ENCODE results near the gene FAM168B.

The FAM168B gene

DNA sequence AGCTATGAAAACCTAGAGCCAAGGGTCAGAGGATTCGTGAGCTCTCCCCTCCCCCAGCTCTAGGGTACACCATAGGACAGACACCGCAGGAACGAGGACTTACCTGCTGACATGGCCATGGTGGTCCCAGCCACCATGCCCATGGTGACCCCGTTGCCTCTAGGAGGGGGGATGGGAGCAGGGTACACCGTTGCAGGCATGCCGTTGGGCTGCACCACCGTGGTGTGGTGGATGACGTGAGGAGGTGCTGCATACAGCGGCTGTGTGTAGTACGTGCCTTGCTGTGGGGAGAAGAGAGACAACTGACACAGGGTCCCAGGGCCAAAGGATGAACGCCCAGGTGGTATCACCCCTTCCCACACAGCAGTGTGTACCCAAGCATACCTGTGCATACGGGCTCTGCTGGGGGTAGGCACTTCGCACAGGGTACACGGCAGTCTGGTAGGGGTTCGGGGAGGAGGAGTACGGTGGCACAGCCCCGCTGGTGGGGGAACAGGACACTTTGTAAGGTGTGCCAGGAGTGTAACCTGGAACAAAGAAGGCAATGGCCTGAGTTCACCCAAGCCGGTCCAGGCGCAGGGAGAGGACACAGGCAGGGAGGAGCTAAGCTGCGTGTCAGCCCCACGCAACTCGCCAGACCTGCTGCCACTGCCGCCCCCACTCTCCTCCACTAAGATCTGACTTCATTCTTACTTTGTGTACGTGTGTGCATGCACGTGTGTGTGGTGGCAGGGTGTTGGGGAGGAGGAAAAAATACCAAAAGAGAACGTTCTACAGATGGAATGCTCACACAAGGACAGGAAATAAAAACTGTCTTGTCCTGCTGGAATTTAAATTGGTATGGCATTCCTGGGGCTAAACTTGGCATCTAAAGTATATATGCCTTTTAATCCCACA is 37.8 kb downstream of the FAM168B start:
- peak; percentile 91 for DNase-seq

DNA sequence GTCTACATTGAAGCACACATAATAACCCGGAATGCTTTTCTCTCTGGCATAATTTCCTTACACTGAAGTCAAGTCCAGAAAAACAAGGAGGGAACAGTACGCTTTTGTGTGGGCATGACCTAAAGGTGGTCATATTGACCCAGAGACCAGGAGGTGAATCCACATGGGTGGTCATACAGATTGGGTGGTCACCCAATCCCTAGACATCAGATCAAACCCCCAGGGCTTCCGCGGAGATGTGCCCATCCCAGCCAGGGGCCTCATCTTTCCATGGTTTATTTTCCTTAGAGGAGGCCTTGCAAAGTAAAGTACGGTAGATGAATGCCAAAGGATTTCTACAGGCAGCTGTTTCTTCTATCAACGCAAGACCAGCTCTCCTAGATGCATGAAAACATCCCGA is 38.8 kb downstream of the FAM168B start:
- no peak for DNase-seq

DNA sequence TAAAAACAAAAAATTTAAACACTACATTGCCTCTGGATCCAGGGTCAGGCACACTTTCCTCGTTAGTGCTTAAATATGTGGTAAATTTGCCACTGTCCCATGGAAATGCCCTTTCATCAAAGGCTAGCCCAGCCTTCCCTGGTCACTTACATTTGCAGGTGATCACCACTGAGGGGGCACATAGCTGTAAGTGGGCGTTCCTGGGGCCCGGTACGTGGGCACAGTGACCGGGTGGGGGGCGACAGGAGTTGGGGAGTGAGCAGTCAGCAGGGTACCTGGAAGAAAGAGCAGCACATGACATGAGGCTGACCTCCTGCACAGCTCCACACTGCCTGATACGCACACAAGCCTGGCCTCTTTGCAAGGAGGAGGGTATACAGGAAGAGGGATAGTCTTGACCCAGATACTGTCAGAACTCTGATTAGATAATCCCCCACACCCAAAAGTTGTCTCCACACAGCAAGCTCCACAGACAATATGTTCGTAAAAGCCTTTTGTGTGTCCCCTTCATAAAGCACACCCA is 40.5 kb downstream of the FAM168B start:
- no peak for DNase-seq

DNA sequence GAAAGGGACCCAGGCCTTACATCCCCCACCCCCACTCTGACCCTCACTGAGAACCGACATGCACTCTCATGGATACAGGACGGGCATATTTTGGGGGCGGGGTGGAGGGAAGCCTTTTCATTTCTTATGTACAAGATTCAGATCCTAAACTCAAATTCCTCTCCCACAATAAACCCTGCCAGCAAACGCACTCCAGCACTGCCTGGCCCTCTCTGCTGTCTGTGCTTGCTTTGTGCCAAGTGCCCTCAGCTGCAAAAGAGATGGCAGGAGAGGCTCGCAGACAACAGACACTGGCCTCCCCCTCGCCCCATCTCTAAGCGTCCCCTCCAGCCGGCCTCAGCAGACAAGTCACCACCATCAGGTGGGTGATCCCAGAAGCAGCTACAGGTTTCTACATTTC is 42.4 kb downstream of the FAM168B start:
- no peak for DNase-seq

DNA sequence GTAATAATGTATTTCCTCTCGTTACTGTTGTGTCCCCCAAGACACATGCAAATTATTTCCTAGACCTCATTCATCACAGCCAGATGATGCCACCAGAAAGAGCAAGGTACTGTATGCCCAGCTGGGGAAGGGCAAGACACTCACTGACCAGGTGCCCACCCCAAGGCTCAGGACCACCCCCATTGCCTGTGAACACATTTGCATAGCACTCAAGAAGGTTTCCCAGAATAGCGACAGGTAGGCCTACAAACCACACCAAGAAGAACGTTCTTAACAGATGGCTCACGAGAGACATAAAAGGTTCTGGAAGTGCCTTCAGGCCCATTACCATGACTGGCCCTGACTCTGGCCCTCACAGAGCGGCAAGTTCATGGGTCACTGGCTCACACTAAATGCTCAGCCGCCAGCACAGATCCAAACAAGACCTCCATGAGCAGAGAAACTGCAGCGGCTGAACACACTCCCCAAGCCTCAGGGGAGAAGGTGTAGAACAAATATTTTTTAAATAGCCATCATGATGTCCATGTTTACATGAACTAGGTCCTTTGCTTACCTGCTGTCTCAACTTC is 44.0 kb downstream of the FAM168B start:
- no peak for DNase-seq

DNA sequence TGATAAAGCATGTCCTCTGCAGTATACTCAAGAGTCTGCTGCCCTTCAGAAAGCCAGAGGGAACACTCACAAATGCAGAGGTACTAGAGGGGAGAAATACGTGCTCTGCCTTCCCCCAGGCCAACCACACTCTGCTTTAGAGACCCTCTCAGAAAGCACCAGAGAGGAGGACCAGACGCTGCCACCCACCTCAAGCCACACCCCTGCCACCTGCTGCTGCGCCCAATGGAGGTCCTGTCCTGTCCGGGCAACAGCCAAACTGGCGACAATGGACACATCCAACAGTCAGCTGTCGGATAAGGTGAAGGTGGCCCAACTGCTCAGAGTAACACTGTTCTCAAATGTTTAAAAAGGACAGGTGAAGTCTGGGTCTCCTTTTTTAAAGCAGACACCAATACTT is 44.6 kb downstream of the FAM168B start:
- DNase-seq, result no peak

DNA sequence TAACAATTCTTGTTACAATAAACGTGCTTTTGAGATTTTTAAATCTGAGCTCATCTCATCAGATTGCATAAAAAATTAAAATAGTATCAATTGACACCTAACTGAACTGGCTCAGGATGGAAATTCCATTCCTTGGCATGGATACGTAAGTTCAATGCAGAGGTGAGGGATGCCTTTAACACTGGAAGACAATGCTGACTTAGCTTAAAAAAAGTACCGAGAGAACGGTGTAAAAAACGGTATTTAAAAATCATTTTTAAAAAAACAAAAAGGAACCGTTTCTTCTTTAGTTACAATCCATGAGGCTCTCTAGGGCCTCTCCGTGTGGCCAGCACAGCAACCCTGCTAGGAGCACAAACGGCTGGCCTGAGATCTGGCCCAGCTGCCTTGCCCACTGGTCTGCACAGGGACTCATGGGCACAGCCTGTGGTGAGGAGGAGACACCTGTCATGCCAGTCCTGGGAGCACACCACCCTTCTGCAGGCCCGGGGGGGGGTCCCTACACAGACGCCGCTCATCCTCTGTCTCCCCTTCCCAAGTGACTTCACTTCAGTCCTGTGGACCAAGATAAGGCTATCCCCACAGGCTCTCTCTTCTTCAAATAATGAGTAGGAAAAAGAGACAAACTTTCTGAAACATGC is 45.2 kb downstream of the FAM168B start:
- no peak for DNase-seq

DNA sequence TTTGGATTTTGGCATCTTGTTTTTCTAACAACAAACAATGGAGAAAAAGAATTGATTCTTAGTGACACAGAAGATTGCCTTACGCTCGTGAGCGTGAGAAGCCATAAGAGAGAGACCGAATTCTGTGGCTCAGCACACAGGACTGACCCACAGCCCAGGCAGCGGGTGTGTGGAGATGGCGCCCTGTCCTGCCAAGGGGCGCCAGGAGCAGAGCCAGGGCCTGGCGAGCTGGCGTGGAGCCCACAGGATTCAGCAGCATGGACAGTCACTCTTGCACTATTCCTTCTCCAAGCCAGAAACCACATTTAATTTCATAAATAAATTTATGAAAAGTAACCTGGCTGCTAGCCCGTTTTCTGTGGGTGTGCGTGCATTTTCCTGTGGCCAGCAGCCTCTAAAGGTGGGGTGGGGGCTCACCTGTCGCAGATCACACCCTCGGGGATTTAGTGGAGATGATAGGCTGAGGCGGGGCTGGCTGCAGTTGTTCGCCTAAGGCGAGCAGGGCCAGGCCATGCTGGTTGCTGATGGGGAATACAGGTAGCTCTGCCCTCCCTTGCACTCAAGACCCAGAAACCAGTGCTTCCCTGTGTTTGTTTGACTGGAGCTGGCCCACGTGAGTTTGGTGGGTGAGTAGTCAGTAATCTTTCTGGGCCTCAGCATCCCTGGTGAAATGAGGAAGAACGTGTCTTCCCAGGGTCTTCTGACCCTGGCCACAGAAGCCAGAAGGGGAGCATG is 46.2 kb downstream of the FAM168B start:
- DNase-seq, result no peak

DNA sequence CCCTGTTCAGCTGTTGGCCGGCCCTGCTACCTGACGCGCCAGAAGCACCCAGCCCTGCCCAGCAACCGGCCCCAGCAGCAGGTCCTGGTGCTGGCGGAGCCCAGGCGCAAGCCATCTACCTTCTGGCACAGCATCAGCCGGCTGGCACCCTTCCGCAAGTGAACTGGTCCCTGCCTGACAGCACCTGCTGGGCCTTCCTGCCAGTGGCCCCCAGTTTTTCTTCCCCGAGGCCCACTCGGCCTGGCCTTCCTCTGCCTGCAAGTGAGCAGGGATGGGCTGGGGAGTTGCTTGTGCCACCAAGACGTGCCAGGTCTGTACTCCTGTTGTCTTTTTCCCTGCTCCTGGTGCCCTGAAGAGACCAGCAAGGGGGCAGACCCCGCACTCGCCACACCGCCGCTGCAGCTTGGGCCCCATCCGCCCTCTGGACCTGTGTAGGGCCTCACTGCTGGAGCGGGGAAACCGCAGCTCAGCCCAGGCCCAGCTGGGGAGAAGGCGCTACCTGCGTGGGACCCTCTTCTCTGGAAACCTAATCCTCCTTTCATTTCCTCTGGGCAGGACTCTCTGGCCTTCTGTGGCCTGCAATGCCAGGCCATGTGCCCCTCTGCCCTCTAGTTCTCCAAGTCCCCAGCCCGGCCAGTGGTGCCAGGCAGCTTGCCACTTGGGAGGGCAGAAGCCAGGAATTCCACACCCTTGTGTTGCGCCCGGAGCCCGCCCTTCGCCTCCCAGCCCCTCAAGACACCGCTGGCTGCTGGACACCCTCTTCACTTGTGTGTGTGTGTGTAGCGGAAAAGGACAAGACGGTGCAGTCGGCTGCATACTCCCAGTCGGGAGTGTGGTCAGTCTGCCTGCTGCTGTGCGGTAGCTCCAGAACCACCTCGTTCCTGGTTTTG is 47.0 kb downstream of the FAM168B start:
- DNase-seq, result no peak

DNA sequence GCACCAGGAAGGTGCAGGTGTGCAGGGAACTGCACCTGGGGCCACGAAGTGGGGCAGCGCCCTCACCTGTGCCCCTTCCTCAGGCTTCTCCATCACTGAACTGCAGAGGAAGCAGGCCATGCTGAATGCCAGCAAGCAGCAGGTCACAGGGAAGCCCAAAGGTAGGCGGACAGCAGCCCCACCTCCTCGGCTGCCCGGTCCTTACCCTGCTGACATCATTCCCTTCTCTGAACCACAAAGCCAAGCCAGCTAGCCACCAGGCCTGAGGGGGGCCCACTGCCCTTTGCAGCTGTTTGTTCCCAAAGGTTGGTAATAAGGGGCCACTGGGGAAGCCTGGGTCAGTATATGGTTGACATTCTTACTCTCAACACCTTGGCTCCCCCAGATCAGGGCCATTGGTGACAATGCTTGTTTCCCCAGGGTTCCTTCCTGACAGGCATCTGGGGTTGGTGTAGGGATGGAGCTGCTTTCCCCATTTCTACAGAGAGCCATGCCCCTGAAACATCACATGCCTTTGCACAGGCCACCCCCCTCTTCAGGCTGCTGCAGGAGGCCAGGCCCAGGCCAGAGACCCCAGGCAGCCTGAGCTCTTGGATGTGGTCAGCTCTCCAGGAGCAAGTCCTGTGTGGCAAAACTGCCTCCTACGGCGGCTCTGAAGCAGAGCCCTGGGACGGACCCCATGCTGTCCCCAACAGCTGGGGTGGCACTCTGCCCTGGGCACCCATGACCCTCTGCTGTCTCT is 47.8 kb downstream of the FAM168B start:
- DNase-seq, result no peak

DNA sequence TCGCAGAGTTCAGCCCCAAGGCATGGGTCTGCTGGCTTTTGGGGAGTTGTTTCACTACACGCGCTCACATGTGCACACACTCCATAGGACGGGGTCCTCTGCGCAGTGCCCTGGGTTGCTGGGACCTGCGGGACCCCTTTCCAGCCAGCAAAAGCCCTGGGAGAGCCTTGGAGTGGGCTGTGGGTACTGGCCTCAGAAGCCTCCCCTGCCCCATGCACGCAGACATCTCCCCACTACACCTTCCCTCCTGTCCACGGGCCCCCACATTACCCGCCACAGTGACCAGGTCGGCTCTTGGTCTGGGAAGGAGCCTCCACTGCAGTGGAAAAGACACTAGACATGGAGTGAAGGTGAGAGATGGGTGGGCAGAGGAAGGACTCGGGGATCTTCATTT is 48.5 kb downstream of the FAM168B start:
- no peak for DNase-seq

DNA sequence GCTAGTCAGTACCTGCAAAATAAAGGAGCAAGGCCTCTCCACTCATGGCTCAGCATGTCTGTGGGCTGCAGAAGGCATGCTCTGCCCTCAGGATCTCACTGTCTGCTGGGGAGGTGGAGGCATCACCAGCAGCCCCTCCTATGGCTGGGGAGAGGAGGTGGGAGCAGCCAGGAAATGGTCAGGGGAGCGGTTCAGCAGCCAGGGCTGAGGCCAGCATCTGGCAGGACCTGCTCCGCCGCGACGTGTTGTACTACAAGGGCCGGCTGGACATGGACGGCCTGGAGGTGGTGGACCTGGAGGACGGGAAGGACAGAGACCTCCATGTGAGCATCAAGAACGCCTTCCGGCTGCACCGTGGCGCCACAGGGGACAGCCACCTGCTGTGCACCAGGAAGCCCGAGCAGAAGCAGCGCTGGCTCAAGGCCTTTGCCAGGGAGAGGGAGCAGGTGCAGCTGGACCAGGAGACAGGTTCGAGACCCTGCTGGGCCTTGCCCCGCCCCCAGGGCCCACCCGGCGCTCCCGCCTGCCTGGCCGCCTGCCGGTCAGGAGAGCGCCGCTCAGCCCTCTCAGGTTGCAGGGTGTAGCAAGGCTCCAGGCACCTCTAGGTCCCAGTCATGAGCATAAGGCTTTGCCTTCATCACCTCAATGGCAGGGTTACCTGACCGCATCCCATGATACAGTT is 49.0 kb downstream of the FAM168B start:
- DNase-seq, result no peak

DNA sequence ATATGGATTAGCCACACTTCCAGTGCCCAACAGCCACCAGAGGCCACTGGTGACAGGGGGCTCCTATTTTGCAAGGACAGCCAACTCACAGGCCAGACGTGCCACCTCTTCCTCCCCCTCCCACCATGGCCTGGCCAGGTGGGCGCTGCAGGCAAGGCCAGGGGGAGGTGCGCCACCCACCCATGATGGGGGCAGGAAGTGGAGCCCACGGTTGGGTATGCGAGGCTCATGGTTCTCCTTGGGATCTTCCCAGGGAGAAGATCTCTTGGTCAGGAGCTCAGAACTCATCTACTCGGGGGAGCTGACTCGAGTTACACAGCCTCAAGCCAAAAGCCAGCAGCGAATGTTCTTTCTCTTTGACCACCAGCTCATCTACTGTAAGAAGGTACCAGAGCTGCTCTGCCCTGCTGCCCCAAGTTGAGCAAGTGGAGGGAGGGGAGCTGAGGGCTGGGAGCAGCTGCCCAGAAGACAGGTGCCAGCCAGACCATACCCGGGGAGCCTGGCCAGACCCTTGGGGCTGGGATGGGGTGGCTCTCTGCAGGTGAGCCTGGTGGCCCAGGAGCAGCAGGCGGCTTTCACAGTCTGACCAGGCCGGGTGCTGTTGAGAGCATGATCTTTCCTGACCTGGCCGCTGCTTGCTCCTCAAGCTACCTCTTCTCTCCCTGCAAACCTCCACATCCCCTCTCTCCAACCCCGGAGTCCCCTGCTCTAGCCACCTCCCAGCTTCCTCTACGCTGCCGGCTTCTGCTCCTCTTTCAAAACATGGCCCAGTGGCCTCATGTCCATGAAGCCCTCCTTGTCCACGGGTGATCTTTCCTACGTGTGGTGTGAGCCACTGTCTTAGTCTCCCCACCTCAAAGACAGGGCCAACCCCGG is 49.8 kb downstream of the FAM168B start:
- DNase-seq, result no peak

DNA sequence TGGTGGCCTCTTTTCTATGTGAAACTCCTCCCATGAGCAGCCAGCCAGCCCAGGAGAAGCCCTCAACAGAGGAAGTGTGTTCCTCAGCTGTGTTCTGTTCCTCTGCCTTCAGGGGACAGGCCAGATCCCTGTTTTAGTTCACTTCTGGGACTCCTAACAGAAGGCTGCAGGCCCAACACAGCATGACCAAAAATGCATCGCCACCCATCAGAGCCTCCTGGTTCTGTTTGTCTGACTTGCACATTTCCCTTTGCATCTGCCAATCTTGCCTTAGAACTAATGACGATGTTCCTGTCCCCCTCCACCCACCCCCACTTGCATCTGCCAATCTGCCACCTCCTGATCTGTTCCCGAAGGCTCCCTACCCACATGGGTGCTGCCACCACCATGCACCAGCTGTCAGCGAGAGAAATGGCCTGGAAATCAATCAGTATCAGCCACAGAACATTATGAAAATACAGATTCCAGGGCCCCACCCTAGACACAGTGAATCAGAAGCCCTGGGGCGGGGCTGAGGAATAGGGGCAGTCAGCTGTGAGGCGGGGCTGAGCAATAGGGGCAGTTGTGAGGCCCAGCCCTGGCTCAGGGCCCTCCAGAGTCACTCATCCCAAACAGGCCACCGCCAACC is 51.0 kb downstream of the FAM168B start:
- no peak for DNase-seq

DNA sequence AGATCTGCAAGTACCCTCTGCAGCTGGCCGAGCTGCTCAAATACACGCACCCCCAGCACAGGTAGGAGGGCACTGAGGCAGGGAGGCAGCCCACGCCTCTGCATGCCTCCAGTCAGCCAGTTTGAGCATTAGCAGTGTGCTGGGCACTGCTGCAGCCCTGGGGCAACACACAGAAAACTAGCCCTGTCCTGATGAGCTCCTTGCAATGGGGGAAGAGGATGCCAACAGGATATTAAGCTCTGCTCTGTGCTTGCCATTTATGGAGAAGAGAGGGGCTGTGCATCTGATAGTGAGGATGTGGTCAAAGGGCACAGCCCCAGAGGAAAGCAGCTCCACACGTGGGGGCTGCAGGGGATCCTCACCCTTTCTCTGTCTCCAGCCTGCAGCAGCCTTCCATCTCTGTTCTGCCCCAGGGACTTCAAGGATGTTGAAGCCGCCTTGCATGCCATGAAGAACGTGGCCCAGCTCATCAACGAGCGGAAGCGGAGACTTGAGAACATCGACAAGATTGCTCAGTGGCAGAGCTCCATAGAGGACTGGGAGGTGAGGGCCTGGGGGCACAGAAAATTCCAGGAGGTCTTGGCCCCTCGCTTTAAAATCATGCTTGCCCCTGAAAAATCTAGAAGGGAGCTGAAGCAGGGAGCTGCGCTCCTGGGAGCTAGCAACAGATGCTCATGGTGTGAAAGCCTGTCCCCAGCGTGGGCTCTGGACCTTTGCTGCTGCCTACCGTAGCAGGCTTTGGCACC is 51.7 kb downstream of the FAM168B start:
- DNase-seq, result no peak

DNA sequence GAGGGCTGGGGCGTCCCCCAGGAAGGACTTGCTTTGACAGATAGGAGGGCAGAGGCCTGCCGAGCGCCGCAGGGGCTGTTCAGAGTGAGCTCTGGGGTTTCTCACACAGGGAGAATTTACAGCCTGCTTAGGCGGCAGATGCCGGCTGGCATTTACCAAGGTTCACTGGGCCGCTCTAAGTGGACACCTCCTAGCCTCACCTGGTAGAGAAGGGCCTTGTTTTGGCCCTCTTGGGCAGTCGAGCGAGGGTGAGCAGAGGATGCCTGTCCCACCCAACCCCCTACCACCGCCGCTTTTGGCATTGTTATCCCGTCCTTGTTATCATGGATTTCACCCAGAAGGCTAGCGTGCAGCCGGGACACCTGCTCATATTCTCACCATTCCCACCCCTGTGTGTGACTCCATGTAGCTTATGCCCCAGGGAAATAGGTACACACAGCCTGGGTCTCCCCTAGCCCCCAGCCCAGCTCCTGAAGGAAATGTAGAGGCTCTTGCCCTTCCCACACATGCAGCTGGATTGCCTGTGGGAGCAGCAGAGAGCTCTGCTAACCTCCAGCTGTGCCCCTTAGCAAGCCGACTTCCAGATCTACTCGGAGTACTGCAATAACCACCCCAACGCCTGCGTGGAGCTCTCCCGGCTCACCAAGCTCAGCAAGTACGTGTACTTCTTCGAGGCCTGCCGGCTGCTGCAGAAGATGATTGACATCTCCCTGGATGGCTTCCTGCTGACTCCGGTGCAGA is 52.4 kb downstream of the FAM168B start:
- DNase-seq, result no peak

DNA sequence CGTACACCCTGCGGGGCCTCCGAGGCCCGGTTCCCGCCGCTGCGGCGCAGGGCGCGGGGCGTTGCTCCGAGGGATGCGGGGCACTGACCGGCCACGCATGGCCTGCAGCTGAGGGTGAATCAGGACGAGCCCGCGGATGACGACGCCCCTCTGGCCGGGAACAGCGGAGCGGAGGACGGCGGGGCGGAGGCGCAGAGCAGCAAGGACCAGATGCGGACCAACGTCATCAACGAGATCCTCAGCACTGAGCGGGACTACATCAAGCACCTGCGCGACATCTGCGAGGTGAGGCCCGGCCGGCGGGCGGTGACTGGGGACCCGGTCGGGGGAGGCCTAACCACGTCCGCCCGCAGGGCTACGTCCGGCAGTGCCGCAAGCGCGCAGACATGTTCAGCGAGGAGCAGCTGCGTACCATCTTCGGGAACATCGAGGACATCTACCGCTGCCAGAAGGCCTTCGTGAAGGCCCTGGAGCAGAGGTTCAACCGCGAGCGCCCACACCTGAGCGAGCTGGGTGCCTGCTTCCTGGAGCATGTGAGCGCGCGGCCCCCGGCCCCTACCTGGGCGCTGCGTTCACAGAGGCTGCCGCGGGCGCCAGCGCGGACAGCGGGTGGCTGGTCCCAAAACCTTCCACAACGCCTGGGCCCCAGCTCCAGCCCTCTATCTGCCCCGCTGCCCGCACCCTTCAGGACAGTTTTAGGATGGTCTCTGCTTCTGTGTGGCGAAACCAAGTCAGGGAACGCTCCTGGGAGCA is 53.2 kb downstream of the FAM168B start:
- no peak for DNase-seq

Data from EL (cell line).